ENCODE results near the gene BEAN1. TPM values are rescaled to one million over a fixed set of nuclear protein-coding genes. Genes with fewer than 3 reads are reported as not detected.

Gene BEAN1
- total and polyA plus RNA-seq, 8 donors, result 0.08 to 0.41 (median 0.14) TPM; not detected in 5

- no peak overlapping the region for H3K27ac ChIP-seq
- peaks cover 0 to 56% (median 9%) of the 10 kb centered on the region in 3 donors for H3K36me3 ChIP-seq
- DNase-seq (no peak), ATAC-seq (peak in 1 of 4 donors; percentile 16), FAIRE-seq (no peak)
- H3K9me3 ChIP-seq, result no peaks in the 10 kb centered on the region
- no peaks in the 10 kb centered on the region for H3K27me3 ChIP-seq
- intact Hi-C loops (cut with DNase I), result no loop called here
- H3K4me3 ChIP-seq, result no peak overlapping the region
- no peaks in the 10 kb centered on the region for H3K4me1 ChIP-seq
- TF ChIP-seq, protein P1, sequence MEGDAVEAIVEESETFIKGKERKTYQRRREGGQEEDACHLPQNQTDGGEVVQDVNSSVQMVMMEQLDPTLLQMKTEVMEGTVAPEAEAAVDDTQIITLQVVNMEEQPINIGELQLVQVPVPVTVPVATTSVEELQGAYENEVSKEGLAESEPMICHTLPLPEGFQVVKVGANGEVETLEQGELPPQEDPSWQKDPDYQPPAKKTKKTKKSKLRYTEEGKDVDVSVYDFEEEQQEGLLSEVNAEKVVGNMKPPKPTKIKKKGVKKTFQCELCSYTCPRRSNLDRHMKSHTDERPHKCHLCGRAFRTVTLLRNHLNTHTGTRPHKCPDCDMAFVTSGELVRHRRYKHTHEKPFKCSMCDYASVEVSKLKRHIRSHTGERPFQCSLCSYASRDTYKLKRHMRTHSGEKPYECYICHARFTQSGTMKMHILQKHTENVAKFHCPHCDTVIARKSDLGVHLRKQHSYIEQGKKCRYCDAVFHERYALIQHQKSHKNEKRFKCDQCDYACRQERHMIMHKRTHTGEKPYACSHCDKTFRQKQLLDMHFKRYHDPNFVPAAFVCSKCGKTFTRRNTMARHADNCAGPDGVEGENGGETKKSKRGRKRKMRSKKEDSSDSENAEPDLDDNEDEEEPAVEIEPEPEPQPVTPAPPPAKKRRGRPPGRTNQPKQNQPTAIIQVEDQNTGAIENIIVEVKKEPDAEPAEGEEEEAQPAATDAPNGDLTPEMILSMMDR (IDR thresholded peaks at IDR 0.05), result no peak
- WGBS, 2 donors, result 90 to 91% methylated on average over 5 of the region's 5 CpGs
These were observed 101.2 kb downstream of the BEAN1 start for GRCh38 chr16:66528294-66528693.

DNA sequence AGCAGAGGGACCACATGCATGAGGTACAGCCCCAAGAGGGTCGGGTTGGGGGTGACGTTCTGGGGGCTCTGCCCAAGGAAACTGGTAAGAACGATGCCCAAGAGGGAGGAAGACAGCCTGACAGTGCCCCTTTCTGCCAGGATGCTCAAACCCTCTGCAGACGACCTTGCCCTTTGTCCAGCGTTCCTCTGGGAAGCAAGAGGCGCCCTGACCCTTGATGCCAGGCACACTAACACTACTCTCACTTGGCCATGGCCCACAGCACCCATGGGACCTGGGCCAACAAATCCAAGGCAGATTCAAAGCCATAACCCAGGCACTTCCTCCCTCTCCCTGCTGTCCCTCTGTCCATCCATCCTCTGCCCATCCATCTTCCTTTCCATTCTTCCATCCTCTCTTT, 102.4 kb downstream of the BEAN1 start:
- Histone ChIP-seq H3K36me3 (peaks cover 0 to 56% (median 9%) of the 10 kb centered on the region in 3 donors), H3K4me1 (no peaks in the 10 kb centered on the region), H3K4me3 (no peak overlapping the region), H3K9me3 (no peaks in the 10 kb centered on the region), H3K27ac (no peak overlapping the region), H3K27me3 (no peaks in the 10 kb centered on the region)
- ATAC-seq (no peak), FAIRE-seq (no peak), DNase-seq (no peak)
- 82 to 85% methylated on average over 6 of the region's 6 CpGs for WGBS, 2 donors
- intact Hi-C loops (cut with DNase I), result no loop called here
- TF ChIP-seq, protein P1 (IDR thresholded peaks at IDR 0.05), result no peak

Other genes starting within 250 kb of the BEAN1 start
- 10 to 100 TPM in 1 of 6 donors, 1 to 10 TPM in 5; 3.4 to 10.2 (median 5.0) TPM for gene CDH5, start 60.6 kb upstream of the BEAN1 start, total RNA-seq
- 10 to 100 TPM in 1 of 2 donors, 1 to 10 TPM in 1; 5.5 to 10.1 TPM for gene CDH5, start 60.6 kb upstream of the BEAN1 start, polyA plus RNA-seq
- gene TK2, start 122.8 kb downstream of the BEAN1 start, total RNA-seq, result 10 to 100 TPM; 16.7 to 22.9 (median 21.6) TPM
- gene TK2, start 122.8 kb downstream of the BEAN1 start, polyA plus RNA-seq, result 10 to 100 TPM; 13.9 to 17.4 TPM
- gene CKLF, start 125.3 kb downstream of the BEAN1 start, total RNA-seq, result 10 to 100 TPM in 3 of 6 donors, 1 to 10 TPM in 3; 5.9 to 26.1 (median 8.3) TPM
- gene CKLF, start 125.3 kb downstream of the BEAN1 start, polyA plus RNA-seq, result 10 to 100 TPM; 11.9 to 24.9 TPM
- 1 to 10 TPM in 3 of 6 donors, under 1 TPM in 3; 0.65 to 3.9 (median 1.5) TPM for gene CMTM1, start 139.1 kb downstream of the BEAN1 start, total RNA-seq
- under 1 TPM; 0.28 to 0.46 TPM for gene CMTM1, start 139.1 kb downstream of the BEAN1 start, polyA plus RNA-seq
- gene CMTM2, start 152.2 kb downstream of the BEAN1 start, total RNA-seq, result under 1 TPM in 1 of 6 donors, not detected in 5; 0.84 TPM
- gene CMTM2, start 152.2 kb downstream of the BEAN1 start, polyA plus RNA-seq, result under 1 TPM; 0.21 to 0.65 TPM
- 10 to 100 TPM in 1 of 6 donors, 1 to 10 TPM in 4, under 1 TPM in 1; 0.79 to 20.8 (median 2.6) TPM for gene CMTM3, start 177.4 kb downstream of the BEAN1 start, total RNA-seq
- gene CMTM3, start 177.4 kb downstream of the BEAN1 start, polyA plus RNA-seq, result 1 to 10 TPM; 4.3 to 4.8 TPM

All from pancreas (tissue), 10 donors.